ENCODE results near the gene NTRK1.

DNA sequence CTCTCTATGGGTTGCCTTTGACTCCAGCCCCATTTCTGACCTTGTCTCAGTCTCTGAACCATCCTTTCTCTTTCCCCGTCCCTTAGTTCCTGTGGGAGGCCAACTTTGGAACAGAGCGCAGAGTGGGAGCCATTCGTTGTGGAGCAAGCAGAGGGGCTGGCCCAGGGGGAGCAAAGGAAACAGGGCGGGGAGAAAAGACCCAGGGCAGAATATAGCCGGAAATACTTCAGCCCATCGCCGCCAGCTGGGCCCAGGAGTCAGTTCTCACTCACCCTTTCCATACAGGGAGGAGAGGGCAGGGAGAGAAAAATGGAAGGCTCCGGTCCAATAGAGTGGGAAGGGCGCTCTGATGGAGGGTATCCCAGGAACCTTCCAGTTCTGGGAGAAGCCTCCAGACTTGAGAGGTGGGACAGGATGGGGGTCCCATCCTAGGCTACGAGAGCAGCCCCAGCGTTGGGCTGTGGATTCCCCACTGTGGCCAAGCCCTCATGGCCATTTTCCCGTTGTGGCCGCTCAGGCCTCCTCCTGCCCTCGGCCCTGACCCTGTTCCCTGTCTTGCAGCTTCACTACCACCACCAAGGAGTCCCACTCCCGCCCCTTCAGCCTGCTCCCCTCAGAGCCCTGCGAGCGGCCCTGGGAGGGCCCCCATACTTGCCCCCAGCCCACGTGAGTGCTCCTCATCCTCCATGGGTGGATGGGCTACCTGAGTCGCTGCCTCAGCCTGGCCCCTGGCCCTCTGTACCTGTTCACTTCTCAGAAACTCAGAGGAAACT lies 43.7 kb downstream of the NTRK1 start:
- no peak for TF ChIP-seq JUND (IDR thresholded peaks at IDR 0.05)
- TF ChIP-seq CTCF (IDR thresholded peaks at IDR 0.05 in 2 of 3, conservative IDR thresholded peaks at IDR 0.05 in 1 of 3; ENCODE audit: borderline replicate concordance in 1 of 3, insufficient read depth in 1 of 3, low read depth in 2 of 3, low read length in 2 of 3) = no peak
- TF ChIP-seq ATF3 (IDR thresholded peaks at IDR 0.05) = no peak
- no peak for TF ChIP-seq POLR2A (IDR thresholded peaks at IDR 0.05; ENCODE audit: borderline replicate concordance, extremely low read depth, insufficient read depth, insufficient read length)

All from HCT116 (cell line).